Astrocyte (in vitro differentiated cells and primary cell): ENCODE results near the gene CEP41. TPM values are rescaled to one million over a fixed set of nuclear protein-coding genes. Genes with fewer than 3 reads are reported as not detected.
A peak's percentile ranks its signal among the peaks of the same experiment; 100 is the strongest.

ENCODE experiments used
- DNase-seq: peaks from one replicate; pipeline ENCODE4 v3.0.0-alpha.2; 2010; ENCODE audit warnings: low read depth
- FAIRE-seq: peaks from 2 replicates; lab custom pipeline; 2011; peaks lifted over from hg19 to GRCh38; lab: Jason Lieb, UNC
- H2AFZ ChIP-seq: 2 replicates; pipeline ENCODE4 v1.6.0; 2012; ENCODE audit warnings: low read depth, low read length, inconsistent platforms
- H3K27ac ChIP-seq: 2 replicates; pipeline ENCODE4 v1.5.1; 2011; ENCODE audit warnings: low read depth, low read length, inconsistent platforms
- H3K27me3 ChIP-seq: 2 replicates; pipeline ENCODE4 v1.6.0; 2011; ENCODE audit warnings: low read length, inconsistent platforms; ENCODE audit not compliant: insufficient read depth
- H3K36me3 ChIP-seq: 2 replicates; pipeline ENCODE4 v1.5.1; 2011; ENCODE audit warnings: low read length, inconsistent platforms; ENCODE audit not compliant: insufficient read depth
- H3K4me1 ChIP-seq: 2 replicates; pipeline ENCODE4 v1.5.1; 2011; ENCODE audit warnings: low read length, inconsistent platforms; ENCODE audit not compliant: insufficient read depth
- H3K4me2 ChIP-seq: 2 replicates; pipeline ENCODE4 v1.6.0; 2012; ENCODE audit warnings: low read length, inconsistent platforms
- H3K4me3 ChIP-seq: 2 replicates; pipeline ENCODE4 v1.5.1; 2011; ENCODE audit warnings: low read depth, mild to moderate bottlenecking, low read length, inconsistent platforms; ENCODE audit not compliant: insufficient read depth
- H3K79me2 ChIP-seq: 2 replicates; pipeline ENCODE4 v1.6.0; 2012; ENCODE audit warnings: mild to moderate bottlenecking, low read length, inconsistent platforms; ENCODE audit not compliant: insufficient read depth
- H3K9ac ChIP-seq: 2 replicates; pipeline ENCODE4 v1.6.0; 2012; ENCODE audit warnings: mild to moderate bottlenecking, low read length, inconsistent platforms
- H3K9me3 ChIP-seq: 2 replicates; pipeline ENCODE4 v1.5.1; 2012; ENCODE audit warnings: low read depth, mild to moderate bottlenecking, low read length, inconsistent platforms; ENCODE audit not compliant: insufficient read depth
- H4K20me1 ChIP-seq: 2 replicates; pipeline ENCODE4 v1.6.0; 2012; ENCODE audit warnings: low read length, inconsistent platforms; ENCODE audit not compliant: insufficient read depth
- H3K27ac Mint-ChIP-seq: one replicate; pipeline ENCODE4 v1.8.0; 2021; ENCODE audit warnings: mild to moderate bottlenecking, mixed read lengths; ENCODE audit not compliant: unreplicated experiment
- H3K27me3 Mint-ChIP-seq: one replicate; pipeline ENCODE4 v1.8.0; 2021; ENCODE audit warnings: low read depth, mixed read lengths; ENCODE audit not compliant: unreplicated experiment
- H3K36me3 Mint-ChIP-seq: one replicate; pipeline ENCODE4 v1.8.0; 2021; ENCODE audit warnings: low read depth, mixed read lengths; ENCODE audit not compliant: unreplicated experiment
- H3K4me1 Mint-ChIP-seq: one replicate; pipeline ENCODE4 v1.8.0; 2021; ENCODE audit warnings: low read depth, mixed read lengths; ENCODE audit not compliant: unreplicated experiment
- H3K4me3 Mint-ChIP-seq: one replicate; pipeline ENCODE4 v1.8.0; 2021; ENCODE audit warnings: mild to moderate bottlenecking, moderate library complexity, mixed read lengths; ENCODE audit not compliant: unreplicated experiment
- H3K9me3 Mint-ChIP-seq: one replicate; pipeline ENCODE4 v1.8.0; 2021; ENCODE audit warnings: mild to moderate bottlenecking, mixed read lengths; ENCODE audit not compliant: unreplicated experiment
- CTCF ChIP-seq: IDR thresholded peaks from 2 replicates; pipeline ENCODE4 v1.5.1; 2011; ENCODE audit warnings: low read depth, mild to moderate bottlenecking, inconsistent platforms, low read length, moderate library complexity; ENCODE audit not compliant: insufficient read depth
- EZH2 ChIP-seq: IDR thresholded peaks from 2 replicates; pipeline ENCODE4 v1.6.1; 2012; ENCODE audit warnings: mild to moderate bottlenecking, low read length, inconsistent platforms; ENCODE audit not compliant: insufficient read depth
- total RNA-seq: library from RNA; stranded (reverse); gene quantifications from 2 replicates; pipeline ENCODE4 v1.2.1, GENCODE V29; 2021

Gene CEP41
- total RNA-seq, 1 donor from 2014 or later: 16.4 TPM

- Histone ChIP-seq H2AFZ (peak overlapping the region; percentile 71), H3K27me3 (no peaks in the 10 kb centered on the region), H3K27ac (no peak overlapping the region), H3K4me3 (no peak overlapping the region), H4K20me1 (no peaks in the 10 kb centered on the region), H3K36me3 (no peaks in the 10 kb centered on the region), H3K79me2 (peaks cover 3% of the 10 kb centered on the region), H3K9me3 (peaks cover 2% of the 10 kb centered on the region), H3K4me2 (peak overlapping the region; percentile 75), H3K4me1 (peaks cover 38% of the 10 kb centered on the region), H3K9ac (no peak overlapping the region)
- no peaks in the 10 kb centered on the region for H3K9me3 Mint-ChIP-seq
- DNase-seq: no peak
- no peak for TF ChIP-seq CTCF
- no peak for TF ChIP-seq EZH2
- peak overlapping the region; percentile 83 for H3K4me3 Mint-ChIP-seq
- H3K36me3 Mint-ChIP-seq: no peaks in the 10 kb centered on the region
- H3K27me3 Mint-ChIP-seq: no peaks in the 10 kb centered on the region
- FAIRE-seq: no peak
- H3K4me1 Mint-ChIP-seq: peaks cover 38% of the 10 kb centered on the region
- peak overlapping the region; percentile 63 for H3K27ac Mint-ChIP-seq
Observed at GRCh38 chr7:130486954-130487436, 46.2 kb upstream of the CEP41 start.

DNA sequence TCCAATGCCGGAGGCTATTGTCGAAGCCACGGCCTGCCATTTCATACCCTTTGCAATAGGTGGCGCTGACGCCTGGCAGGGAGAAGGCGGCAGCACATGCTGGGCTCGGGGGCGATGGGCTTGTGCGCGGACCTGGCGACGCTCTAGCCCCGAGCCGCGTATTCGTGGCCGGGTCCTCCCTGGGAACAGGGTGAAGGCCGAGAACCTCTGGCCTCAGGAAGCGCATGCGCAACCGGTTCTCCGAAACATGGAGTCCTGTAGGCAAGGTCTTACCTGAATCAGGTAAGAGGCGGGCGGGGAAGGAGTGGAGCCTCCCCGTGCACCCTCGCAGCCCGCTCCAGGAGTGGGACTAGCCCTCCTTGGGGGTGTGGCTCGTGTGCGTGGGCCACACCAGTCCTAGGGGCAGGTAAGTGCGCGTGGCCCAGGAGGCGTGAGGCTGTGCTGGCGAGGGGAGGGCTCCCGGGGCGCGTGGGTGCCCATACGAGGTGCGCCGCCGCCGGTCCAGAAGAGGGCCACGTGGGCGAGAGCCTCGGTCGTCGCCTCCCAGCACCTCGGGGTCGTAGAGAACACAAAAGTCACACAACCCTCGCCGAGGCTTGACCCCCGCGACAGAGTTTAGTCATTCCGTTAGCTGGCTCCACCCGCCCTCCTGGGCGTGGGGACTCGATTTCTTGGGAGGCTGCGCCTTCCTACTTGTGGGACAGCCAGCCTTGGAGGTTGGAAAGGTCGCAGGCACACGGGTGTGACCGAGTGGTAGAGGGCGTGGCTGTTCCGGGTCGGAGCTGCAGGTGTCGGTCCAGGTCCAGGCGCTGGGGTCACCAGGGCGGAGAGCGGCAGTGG, 45.5 kb upstream of the CEP41 start:
- DNase-seq (no peak), FAIRE-seq (no peak)
- Mint-ChIP-seq H3K27me3 (no peaks in the 10 kb centered on the region), H3K36me3 (no peaks in the 10 kb centered on the region), H3K9me3 (no peaks in the 10 kb centered on the region), H3K4me3 (peak overlapping the region; percentile 83), H3K27ac (peak overlapping the region; percentile 63), H3K4me1 (peaks cover 43% of the 10 kb centered on the region)
- TF ChIP-seq EZH2: no peak
- peak; percentile 27 for TF ChIP-seq CTCF
- Histone ChIP-seq H2AFZ (peak overlapping the region; percentile 71), H3K36me3 (no peaks in the 10 kb centered on the region), H3K79me2 (no peaks in the 10 kb centered on the region), H4K20me1 (no peaks in the 10 kb centered on the region), H3K4me2 (peak overlapping the region; percentile 75), H3K9me3 (peaks cover 2% of the 10 kb centered on the region), H3K27ac (no peak overlapping the region), H3K4me1 (peaks cover 34% of the 10 kb centered on the region), H3K4me3 (peak overlapping the region; percentile 37), H3K27me3 (no peaks in the 10 kb centered on the region), H3K9ac (no peak overlapping the region)

DNA sequence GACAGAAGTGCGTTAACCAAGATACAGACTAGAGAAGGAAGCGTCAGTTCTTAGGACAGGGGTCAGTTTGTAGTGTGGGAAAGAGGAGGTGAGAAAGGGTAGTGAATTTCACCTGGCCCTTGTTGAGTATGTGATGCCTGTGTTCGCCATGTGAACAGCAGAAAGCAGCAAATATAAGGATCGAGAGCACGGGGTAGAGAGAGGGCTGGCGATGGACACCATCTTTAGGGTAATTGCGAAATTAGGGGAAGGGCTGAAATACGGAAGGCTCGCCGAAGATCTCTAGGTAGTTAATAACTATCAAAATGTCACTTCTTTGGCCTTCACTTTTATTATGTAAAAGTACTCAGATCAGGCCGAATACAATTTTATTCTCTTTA, 44.9 kb upstream of the CEP41 start:
- Histone ChIP-seq H3K79me2 (no peaks in the 10 kb centered on the region), H3K9me3 (peaks cover 2% of the 10 kb centered on the region), H4K20me1 (no peaks in the 10 kb centered on the region), H3K9ac (no peak overlapping the region), H3K4me1 (peaks cover 28% of the 10 kb centered on the region), H2AFZ (peak overlapping the region; percentile 71), H3K4me2 (peak overlapping the region; percentile 75), H3K36me3 (no peaks in the 10 kb centered on the region), H3K4me3 (peak overlapping the region; percentile 37), H3K27ac (no peak overlapping the region), H3K27me3 (no peaks in the 10 kb centered on the region)
- FAIRE-seq: no peak
- no peak for DNase-seq
- no peak for TF ChIP-seq CTCF
- no peak for TF ChIP-seq EZH2
- H3K27ac Mint-ChIP-seq: peak overlapping the region; percentile 29
- peak overlapping the region; percentile 83 for H3K4me3 Mint-ChIP-seq
- no peaks in the 10 kb centered on the region for H3K9me3 Mint-ChIP-seq
- H3K4me1 Mint-ChIP-seq: peaks cover 43% of the 10 kb centered on the region
- H3K27me3 Mint-ChIP-seq: no peaks in the 10 kb centered on the region
- no peaks in the 10 kb centered on the region for H3K36me3 Mint-ChIP-seq
